Activated naive CD8-positive, alpha-beta T cell treated with anti-CD3 and anti-CD28 coated beads, Interleukin-2, amount 50 U/mL, for 16 hours (primary cell): Measurements from ENCODE around the gene APMAP.
"Not testable (repeated sequence)": the region's sequence is repeated elsewhere in the genome, so short reads cannot be mapped to it uniquely, and the experiment has no call there.

Experiments
- DNase-seq: peaks from one replicate; pipeline ENCODE4 v3.0.0-alpha.2; 2020; ENCODE audit warnings: low read depth, low spot score

Gene APMAP

GRCh38 chr20:24954151-24954550 lies 38.4 kb downstream of the APMAP start:
- DNase-seq: no peak

- no peak for DNase-seq
These were observed 38.9 kb downstream of the APMAP start for GRCh38 chr20:24953621-24954133.

- no peak for DNase-seq
These were observed 39.4 kb downstream of the APMAP start for GRCh38 chr20:24953209-24953575.

GRCh38 chr20:24952376-24953208 lies 40.0 kb downstream of the APMAP start:
- DNase-seq: no peak

DNA sequence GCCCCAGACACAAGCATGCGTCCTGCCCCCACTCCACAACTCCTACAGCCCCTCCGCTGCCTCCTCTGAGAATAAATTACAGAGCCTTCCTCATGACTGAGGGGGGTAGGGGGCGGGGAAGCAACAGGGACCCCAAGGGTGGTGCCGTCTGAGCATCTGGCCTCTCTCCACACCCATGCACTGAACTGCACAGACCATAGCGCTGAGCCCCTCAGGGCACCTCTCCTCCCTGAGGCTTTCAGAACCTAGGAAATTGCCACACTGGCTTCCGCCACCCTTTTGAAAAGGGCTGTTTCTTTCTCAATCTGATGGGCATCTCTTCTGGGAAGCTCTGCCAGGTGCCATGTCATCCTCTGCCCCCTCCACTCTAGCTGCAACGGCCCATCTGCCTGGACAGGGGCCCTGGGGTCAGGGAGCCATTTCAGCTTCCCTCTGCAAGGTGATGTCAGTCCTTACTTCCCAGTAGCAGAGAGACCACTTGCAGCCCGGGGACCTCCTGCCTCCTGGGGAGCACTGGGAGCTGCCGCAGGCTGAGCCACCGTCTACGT lies 40.9 kb downstream of the APMAP start:
- no peak for DNase-seq

DNA sequence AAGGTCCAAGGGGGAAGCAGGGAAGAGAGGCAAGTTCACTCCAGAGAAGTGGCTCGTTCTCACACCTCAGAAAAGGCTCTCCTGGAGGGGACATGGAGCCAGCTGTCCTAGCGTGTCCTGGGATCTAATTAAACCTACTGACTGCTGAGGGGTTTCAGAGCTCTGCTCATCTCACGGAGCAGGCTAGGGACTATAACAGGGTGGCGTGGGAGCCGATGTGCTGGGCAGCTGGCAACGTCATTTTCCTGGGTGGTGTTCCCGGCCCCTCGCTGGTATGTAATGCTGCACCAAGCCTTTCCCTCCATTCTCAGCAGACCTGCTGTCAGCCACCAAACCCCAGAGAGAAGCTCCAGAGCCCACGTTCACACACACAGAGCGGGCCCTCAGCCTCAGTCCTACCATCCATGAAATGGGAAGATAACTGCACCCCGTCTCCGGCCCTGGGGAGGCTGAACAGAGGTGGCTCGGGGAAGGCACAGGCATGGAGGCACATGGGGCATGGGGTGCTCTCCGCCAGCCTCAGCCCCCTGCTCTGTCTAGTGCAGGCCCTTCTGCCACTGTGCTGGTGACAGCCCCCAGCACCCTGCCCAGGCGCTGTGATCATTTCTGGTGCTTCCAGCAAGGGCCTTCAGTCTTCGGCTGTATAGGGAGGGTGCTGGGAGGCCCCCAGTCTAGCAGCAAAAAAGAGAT lies 41.6 kb downstream of the APMAP start:
- DNase-seq: no peak

- no peak for DNase-seq
These were observed 42.3 kb downstream of the APMAP start for GRCh38 chr20:24950128-24950835.

GRCh38 chr20:24949756-24950127 lies 42.8 kb downstream of the APMAP start:
- no peak for DNase-seq

DNA sequence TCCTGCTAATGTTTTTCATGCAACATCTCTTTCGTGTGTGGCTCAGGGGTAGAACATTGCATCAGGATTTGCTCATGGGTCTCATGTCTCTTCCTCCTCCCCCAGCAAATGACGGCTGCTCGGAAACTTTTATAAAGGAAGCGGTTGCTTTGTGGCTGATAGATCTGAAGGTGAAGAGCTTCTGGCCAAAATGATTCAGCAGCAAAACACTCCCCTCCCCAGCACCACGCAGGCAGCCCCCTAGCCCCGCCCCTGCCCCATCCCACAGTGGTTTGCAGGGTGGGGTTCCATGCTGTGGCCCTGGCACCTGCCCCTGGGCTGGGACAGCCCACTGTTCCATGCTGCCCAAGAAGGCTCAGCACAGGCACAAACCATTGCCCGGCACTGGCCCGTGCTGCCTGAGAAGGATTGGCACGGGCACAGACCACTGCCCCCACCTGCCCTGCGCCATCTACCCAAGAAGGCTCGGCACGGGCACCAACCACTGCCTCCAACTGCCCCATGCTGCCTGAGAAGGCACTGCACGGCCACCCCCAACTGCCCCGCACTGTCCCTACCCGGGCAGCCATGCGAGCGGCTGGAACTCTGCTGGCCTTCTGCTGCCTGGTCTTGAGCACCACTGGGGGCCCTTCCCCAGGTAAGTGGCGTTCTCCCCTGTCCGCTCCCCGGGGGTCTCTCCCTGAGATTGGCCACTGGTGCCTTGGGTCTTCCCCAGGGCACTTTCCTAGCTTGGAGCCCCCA lies 43.4 kb downstream of the APMAP start, which contains the start of gene CST7:
Gene CST7, plus strand, starts transcription at position 331 of the 741 bp plus-strand sequence. Its CDS starts 237 bp downstream, at position 568.
- DNase-seq: peak; percentile 71

- not testable (repeated sequence) for DNase-seq
These were observed 44.1 kb downstream of the APMAP start for GRCh38 chr20:24948396-24948938.

DNA sequence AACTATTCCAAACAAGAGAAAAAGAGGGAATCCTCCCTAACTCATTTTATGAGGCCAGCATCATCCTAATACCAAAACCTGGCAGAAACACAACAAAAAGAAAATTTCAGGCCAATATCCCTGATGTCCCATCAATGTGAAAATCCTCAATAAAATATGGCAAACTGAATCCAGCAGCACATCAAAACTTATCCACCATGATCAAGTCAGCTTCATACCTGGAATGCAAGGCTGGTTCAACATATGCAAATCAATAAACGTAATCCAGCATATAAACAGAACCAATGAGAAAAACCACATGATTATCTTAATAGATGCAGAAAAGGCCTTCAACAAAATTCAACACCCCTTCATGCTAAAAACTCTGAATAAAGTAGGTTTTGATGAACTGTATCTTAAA lies 46.2 kb downstream of the APMAP start:
- not testable (repeated sequence) for DNase-seq

DNA sequence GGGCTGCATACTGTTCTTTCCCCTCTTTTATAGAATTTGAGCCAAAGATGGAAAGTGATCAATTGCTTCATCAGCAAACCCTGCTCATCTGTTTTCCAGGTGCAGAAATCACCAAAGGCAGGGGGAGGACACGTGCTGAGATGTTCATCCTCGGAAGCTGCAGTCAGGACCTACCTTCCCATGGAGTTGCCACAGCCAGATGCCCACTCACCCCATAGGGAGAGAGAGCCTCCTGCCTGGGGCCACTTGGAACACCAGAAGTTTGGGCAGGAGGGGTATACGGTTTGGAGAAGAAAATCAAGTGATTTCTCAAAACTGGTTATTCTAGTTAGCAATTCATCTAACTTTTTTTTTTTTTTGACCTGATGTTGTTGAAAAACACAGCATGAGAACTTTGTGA lies 48.8 kb downstream of the APMAP start:
- DNase-seq: no peak

DNA sequence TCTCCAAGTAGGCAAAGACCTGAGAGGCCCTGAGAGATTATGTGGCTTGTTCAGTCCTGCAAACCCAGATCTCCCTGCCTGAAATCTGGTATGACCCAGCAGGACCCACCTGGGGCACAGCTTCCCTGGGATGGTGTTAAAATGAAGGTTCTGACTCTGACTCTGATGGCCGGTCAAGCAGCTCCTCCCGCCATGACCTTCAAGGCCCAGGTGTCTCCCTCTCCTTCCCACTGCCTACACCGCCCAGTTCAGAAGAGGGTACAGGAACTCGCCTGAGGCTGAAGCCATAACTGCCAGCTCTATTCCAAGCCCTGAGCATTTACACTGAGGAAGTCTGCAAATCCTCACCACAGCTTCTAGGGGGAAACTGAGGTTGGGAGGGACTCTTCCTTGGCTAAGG lies 49.4 kb downstream of the APMAP start:
- DNase-seq: no peak

DNA sequence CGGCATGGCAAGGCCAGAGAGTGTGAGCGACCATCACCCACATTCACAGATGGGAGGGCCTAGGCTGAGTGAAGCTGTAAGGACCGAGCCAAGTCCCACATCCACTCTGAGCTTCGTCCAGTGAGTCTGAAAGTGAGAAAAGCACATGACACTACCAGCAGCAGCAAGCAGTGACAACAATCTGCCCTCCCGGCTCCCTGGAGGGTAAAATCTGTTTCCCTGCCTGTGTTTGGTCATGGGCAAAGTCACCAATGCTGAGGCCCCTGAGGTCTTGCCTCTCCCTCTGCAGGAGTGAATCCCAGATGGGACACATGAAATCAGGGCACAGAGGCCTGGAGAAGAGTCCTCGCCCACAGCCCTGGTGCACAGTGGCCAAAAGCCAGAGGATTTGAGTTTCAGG lies 49.9 kb downstream of the APMAP start:
- DNase-seq: no peak

GRCh38 chr20:24939036-24939435 lies 53.5 kb downstream of the APMAP start:
- no peak for DNase-seq

- DNase-seq: no peak
These were observed 54.1 kb downstream of the APMAP start for GRCh38 chr20:24938498-24938897.

DNA sequence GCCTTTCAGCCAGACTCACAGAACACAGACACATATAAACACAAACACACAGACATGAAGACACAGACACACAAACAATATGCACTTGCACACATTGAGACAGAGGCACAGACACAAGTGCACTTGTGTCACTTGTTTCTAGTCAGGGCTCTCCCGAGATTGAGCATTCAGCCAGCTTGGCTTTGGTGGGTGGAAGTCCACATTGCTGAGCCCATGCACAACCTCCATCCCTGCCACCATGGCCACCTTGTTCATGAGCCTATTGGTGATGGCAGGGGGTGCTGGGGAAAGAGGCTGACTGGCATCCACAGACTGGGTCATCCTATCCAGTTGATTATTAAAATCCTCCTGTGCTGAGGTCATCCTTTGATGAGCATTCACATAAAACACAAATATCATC lies 55.0 kb downstream of the APMAP start:
- DNase-seq: no peak

DNA sequence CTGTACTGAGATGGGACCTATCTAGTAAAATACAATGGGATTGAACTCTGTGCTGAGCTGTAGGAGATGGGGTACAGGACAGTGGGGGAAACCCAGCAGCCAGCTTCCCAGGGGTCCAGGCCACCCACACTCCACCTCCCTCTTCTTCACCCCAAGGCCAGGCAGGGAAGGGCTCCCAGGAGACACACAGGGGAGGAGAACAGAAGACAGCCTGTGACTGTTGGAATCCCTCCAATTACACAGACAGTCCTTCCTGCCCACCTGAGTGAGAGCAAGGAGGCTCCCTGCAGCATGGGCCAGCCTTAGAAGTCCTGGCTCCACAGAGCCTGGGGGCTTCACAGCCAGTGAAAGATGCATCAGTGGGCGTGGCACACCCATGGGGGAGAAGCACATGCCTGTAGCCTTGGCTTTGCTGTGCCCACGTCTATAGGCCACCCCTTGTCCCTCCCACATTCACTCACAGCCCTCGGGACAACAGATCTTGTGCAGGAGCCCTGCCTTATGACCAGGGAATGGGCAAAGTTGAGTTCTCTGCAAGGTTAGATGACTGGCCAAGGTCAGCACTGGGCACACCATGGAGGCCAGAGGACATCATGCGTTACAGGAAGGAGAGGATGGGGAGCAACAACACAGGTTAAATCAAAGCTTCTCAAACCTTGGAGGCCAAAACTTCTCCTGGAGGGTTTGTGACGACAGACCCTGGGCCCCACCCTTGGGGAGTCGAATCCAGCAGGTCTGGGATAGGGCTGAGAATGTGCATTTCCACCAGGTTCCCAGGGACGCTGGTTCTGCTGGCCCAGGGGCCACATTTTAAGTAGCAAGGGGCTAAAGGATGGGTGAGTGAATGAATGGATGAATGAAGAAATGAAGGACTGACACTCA lies 55.8 kb downstream of the APMAP start:
- DNase-seq: no peak

GRCh38 chr20:24935766-24936525 lies 56.6 kb downstream of the APMAP start:
- no peak for DNase-seq
